Upper lobe of left lung (tissue), 6 donors: ENCODE data around the gene IPCEF1. TPM values are rescaled to one million over a fixed set of nuclear protein-coding genes. Genes with fewer than 3 reads are reported as not detected.

Experiments
- ATAC-seq, 2 donors: fragments of 200-7000 bp; cut with Tn5 transposase; one replicate each; pipeline ENCODE4 v1.9.1; 2022; ENCODE audit warnings: mild to moderate bottlenecking in 2 of 2, moderate library complexity in 2 of 2; ENCODE audit not compliant: low FRiP score in 2 of 2
- DNase-seq, 2 donors: peaks; one replicate each; pipeline ENCODE4 v3.0.0-alpha.2; 2019 to 2020
- H3K27ac ChIP-seq, 4 donors: fragments of 200-600 bp; sonication (generic); one replicate each; pipeline ENCODE4 v1.5.1; 2016 to 2019
- H3K27me3 ChIP-seq, 4 donors: fragments of 200-600 bp; sonication (generic); one replicate each; pipeline ENCODE4 v1.5.1; 2017 to 2019
- H3K36me3 ChIP-seq, 4 donors: fragments of 200-600 bp; sonication (generic); one replicate each; pipeline ENCODE4 v1.5.1; 2016 to 2019
- H3K4me1 ChIP-seq, 4 donors: fragments of 200-600 bp; sonication (generic); one replicate each; pipeline ENCODE4 v1.5.1; 2018 to 2019
- H3K4me3 ChIP-seq, 4 donors: fragments of 200-600 bp; sonication (generic); one replicate each; pipeline ENCODE4 v1.5.1; 2017 to 2019; ENCODE audit warnings: mild to moderate bottlenecking in 2 of 4, moderate library complexity in 1 of 4
- H3K9me3 ChIP-seq, 4 donors: fragments of 200-600 bp; sonication (generic); one replicate each; pipeline ENCODE4 v1.5.1; 2018 to 2019
- CTCF ChIP-seq, 6 experiments: fragments of 450-650 bp in 4 of 6; fragments of 200-600 bp in 2 of 6; sonication (generic) in 2 of 6; IDR thresholded peaks; one replicate each; pipeline ENCODE4 v1.5.1; 2016 to 2019; ENCODE audit warnings: antibody characterized with exemption in 6 of 6
- EP300 ChIP-seq, 4 donors: sonication (generic); formaldehyde crosslinking; IDR thresholded peaks; one replicate each; pipeline ENCODE4 v1.5.1; 2017; ENCODE audit warnings: antibody characterized with exemption in 4 of 4, control low read depth in 2 of 4
- POLR2A ChIP-seq, 4 donors: fragments of 450-650 bp; IDR thresholded peaks; one replicate each; pipeline ENCODE4 v1.5.1; 2016 to 2017; ENCODE audit warnings: antibody characterized with exemption in 4 of 4, mild to moderate bottlenecking in 2 of 4
- POLR2AphosphoS5 ChIP-seq, 2 donors: sonication (generic); formaldehyde crosslinking; IDR thresholded peaks; one replicate each; pipeline ENCODE4 v1.5.1; 2017; ENCODE audit warnings: antibody characterized with exemption in 2 of 2
- WGBS, 2 donors: methylation state at CpG; one replicate each; pipeline ENCODE4 v1.1.5; 2017 to 2018; 5-methylcytosine and 5-hydroxymethylcytosine counted together
- total RNA-seq, 6 donors: library from RNA; depleted of rRNA in 4 of 6; stranded (reverse); fragments of >200 nt in 4 of 6; gene quantifications; one replicate each; pipeline versions ENCODE4 v1.1.0 to v1.2.1, GENCODE V29; 2016 to 2021
- donor health status: DM: no; HTN: no; CAD: no; lungs with moderate emphysema.
- donor health status: DM: no; HTN: yes; CAD: no; lungs with severe emphysema.

IPCEF1 gene
- total RNA-seq, 6 donors from 2014 or later: 1.0 to 5.5 (median 4.0) TPM

DNA sequence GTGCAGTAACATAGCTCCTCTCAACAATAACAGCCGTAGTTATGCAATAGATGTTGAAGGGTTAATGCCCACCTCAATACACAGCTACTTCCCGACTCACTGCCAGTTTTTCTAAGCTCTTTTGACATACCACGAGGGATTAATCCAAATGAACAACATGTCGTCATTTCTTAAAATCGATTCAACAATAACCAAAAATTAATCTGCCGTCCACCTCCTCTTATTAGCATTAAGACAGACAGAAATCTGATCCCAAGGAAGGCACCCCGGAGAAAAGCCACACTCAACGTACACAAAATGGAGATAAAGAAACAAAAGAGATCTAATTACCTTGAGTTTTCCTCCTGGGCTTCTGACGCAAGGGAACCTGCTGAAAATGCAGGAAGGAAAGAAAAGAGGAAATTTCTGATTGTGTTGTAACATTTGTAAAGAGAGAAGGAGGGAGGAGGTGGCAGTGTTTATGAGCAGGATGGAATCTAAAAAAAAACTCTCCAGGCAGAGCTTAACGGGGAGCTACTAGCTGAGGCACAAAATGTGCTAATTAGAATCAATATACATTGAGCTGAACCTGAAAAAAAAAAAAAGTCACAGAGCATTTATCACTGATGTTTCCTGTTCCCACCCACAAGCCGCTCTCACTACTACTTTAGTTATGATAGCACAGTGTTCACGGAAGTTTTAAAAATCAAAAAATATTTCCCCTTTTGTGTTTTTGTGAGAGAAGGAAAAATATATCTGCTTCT lies 109.3 kb downstream of the IPCEF1 start:
- H3K4me1 ChIP-seq: peaks cover 0 to 10% (median 0%) of the 10 kb centered on the region in 4 donors
- DNase-seq (no peak), ATAC-seq (no peak)
- 23 to 24% methylated on average over 12 of the region's 12 CpGs for WGBS, 2 donors
- no peaks in the 10 kb centered on the region for H3K36me3 ChIP-seq
- no peaks in the 10 kb centered on the region for H3K27me3 ChIP-seq
- TF ChIP-seq CTCF (IDR thresholded peaks at IDR 0.05) (no peak), POLR2AphosphoS5 (IDR thresholded peaks at IDR 0.05) (no peak), POLR2A (IDR thresholded peaks at IDR 0.05) (peak in 1 of 4 donors; percentile 17)
- H3K9me3 ChIP-seq: no peaks in the 10 kb centered on the region
- peak overlapping the region in 3 of 4 donors; percentile 9 to 71 (median 45) for H3K27ac ChIP-seq
- H3K4me3 ChIP-seq: peak overlapping the region in 3 of 4 donors; percentile 28 to 38 (median 31)

GRCh38 chr6:154246723-154247118 lies 109.9 kb downstream of the IPCEF1 start:
- Histone ChIP-seq H3K27me3 (no peaks in the 10 kb centered on the region), H3K4me1 (peaks cover 0 to 10% (median 0%) of the 10 kb centered on the region in 4 donors), H3K4me3 (peak overlapping the region in 3 of 4 donors; percentile 28 to 38 (median 31)), H3K27ac (peak overlapping the region in 3 of 4 donors; percentile 12 to 71 (median 45)), H3K9me3 (no peaks in the 10 kb centered on the region), H3K36me3 (no peaks in the 10 kb centered on the region)
- ATAC-seq: no peak
- 64 to 72% methylated on average over 7 of the region's 7 CpGs for WGBS, 2 donors
- no peak for DNase-seq
- no peak for TF ChIP-seq EP300 (IDR thresholded peaks at IDR 0.05)
- no peak for TF ChIP-seq POLR2AphosphoS5 (IDR thresholded peaks at IDR 0.05)
- TF ChIP-seq CTCF (IDR thresholded peaks at IDR 0.05): no peak

DNA sequence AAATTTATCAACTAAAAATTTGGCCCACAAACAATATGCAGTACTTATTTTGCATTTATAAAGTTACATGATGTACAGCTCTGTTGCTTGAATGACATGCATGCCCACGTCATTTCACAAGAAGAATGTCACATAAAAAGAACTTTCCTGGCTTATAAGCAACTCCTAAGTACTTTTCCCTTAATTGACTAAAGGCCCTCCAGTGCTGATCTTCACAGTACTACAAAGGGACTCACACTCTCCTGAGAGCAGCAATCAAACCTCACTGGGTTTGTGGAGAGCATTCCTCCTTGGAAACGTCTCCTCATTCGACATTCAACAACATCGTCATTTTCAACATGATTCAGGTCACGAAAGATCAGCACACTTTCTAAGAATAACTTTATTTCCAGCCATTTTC lies 111.1 kb downstream of the IPCEF1 start:
- no peak for ATAC-seq
- DNase-seq: no peak
- no peaks in the 10 kb centered on the region for H3K36me3 ChIP-seq
- H3K27me3 ChIP-seq: no peaks in the 10 kb centered on the region
- 46 to 51% methylated on average over 5 of the region's 5 CpGs for WGBS, 2 donors
- H3K4me3 ChIP-seq: peak overlapping the region in 2 of 4 donors; percentile 28 to 31
- H3K27ac ChIP-seq: peak overlapping the region in 2 of 4 donors; percentile 12 to 14
- H3K4me1 ChIP-seq: peaks cover 0 to 10% (median 0%) of the 10 kb centered on the region in 4 donors
- TF ChIP-seq POLR2A (IDR thresholded peaks at IDR 0.05): peak in 1 of 4 donors; percentile 38
- TF ChIP-seq CTCF (IDR thresholded peaks at IDR 0.05): no peak
- H3K9me3 ChIP-seq: no peaks in the 10 kb centered on the region

DNA sequence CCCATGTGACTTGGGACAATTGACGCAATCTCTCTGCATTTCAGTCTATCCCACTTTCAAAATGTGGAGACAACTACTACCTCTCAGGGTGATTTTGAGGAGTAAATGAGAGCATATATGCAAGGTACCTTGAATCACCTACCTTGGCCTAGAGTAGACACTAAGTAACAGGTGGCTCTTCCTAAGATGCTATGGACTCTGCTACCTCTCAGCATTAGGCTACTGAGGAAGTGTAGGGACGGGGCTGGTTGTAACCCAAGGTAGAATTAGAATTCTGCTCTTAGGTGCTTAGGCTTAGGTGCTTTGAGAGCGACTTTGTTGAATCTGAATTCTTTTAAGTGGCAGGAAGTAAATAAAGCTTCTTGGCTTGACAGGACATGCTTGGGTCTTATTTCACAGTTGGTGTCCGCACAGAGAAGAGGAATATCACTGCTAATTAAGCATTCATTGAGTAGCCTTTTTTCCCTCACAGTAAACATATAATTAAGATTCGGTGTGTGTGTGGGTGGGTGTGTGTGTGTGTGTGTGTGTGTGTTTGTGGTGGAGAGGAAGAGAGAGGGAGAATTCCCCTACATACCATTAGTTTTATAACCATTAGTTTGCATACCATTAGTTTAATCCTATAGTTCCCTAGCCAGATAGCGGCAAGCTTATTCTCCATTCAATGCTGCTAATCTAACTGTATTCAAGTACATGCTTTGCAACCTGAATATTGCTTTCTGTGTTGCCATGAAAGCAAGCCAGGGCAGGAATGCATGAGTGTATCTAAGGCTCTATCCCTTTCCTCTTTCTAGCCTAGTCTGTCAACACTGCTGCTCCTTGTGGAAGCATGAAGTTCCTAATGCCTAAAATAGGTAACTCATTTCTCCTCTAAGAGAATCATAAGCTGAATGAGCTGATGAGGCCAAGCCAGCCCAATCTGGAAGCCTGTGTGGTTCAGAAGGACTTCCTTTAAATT lies 112.5 kb downstream of the IPCEF1 start:
- TF ChIP-seq POLR2A (IDR thresholded peaks at IDR 0.05): no peak
- no peak for TF ChIP-seq CTCF (IDR thresholded peaks at IDR 0.05)
- TF ChIP-seq EP300 (IDR thresholded peaks at IDR 0.05): no peak
- TF ChIP-seq POLR2AphosphoS5 (IDR thresholded peaks at IDR 0.05): no peak
- no peaks in the 10 kb centered on the region for H3K27me3 ChIP-seq
- H3K27ac ChIP-seq: no peak overlapping the region
- H3K9me3 ChIP-seq: no peaks in the 10 kb centered on the region
- ATAC-seq (peak in 1 of 2 donors; percentile 55), DNase-seq (no peak)
- H3K4me3 ChIP-seq: no peak overlapping the region
- peaks cover 0 to 10% (median 0%) of the 10 kb centered on the region in 4 donors for H3K4me1 ChIP-seq
- H3K36me3 ChIP-seq: no peaks in the 10 kb centered on the region
- WGBS, 2 donors: 66 to 73% methylated on average over 6 of the region's 6 CpGs
